ENCODE results near the gene OLIG1. TPM values are rescaled to one million over a fixed set of nuclear protein-coding genes. Genes with fewer than 3 reads are reported as not detected.

Gene OLIG1
- total RNA-seq, 1 donor from 2014 or later: 0.62 TPM

DNA sequence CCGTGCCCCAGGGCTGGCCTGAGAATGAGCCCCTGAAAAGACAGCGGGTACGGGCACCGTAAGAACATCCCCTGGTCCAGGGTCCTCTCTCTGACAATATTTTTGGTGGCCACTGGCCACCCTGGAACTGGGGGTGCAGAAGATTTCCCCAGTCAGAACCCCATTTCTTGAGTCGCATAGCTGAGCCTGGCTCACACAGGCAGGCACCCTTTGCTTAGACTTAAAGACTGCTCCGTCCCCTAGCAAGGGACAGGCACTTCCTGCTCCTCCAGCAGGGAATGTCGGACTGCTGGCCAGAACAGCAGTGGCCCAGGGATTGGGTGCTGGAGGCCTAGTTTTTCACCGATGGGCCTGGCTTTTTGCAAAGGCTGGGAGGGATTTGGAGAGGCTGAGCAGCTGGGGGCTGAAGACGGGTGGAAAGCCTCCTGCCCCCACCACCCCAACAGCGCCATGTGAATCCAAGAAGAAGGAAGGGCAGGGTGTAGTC, 39.9 kb upstream of the OLIG1 start:
- ATAC-seq: no peak
- intact Hi-C loops (cut with micrococcal nuclease): no loop called here
- no peak for DNase-seq

DNA sequence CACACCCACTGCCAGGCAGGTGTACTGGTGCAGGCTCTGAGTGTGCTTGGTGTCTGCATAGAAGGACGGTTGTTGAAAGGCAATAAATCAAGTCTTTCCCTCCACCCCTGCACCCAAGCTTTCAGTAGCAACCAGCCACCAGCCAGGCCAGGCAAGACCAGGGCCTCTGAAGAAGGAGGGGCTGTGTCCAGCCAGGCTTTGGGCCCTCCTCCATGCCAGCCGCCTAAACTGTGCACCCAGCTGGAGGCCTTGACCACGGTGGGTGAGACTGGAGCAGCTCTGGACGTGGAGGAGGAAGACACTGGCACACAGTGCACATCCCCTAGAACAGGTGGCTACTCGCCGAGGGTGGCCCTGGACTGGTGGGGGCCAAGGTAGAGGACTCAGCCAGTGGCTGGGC, 39.3 kb upstream of the OLIG1 start:
- DNase-seq (no peak), ATAC-seq (no peak)
- intact Hi-C loops (cut with micrococcal nuclease): no loop called here

DNA sequence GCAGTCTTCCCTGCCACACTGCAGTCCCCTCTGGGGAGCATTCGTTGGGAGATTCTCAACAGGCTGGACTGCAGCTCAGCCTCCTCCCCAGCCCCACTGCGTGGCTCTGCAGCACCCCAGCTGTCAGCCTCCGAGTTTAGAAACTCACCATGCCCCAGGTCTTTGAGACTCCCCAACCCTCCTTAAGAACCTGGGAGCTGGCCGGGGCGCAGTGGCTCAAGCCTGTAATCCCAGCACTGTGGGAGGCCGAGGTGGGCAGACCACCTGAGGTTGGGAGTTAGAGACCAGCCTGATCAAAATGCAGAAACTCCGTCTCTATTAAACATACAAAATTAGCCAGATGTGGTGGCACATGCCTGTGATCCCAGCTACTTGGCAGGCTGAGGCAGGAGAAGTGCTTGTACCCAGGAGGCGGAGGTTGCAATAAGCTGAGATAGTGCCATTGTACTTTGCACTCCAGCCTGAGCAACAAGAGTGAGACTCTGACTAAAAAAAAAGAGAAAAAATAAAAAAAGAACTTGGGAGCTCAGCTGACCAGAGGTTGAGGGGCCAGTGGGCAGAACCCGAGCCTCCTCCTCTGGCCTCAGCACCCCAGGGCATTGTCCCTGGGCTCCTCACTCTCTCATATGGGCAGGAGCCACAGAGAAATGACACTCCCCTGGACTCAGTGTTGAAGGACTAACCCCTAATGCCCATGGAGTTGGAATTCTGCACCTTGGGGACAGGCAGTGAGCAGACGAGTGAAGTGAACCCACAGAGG, 38.6 kb upstream of the OLIG1 start:
- intact Hi-C loops (cut with micrococcal nuclease): no loop called here
- no peak for ATAC-seq
- no peak for DNase-seq

DNA sequence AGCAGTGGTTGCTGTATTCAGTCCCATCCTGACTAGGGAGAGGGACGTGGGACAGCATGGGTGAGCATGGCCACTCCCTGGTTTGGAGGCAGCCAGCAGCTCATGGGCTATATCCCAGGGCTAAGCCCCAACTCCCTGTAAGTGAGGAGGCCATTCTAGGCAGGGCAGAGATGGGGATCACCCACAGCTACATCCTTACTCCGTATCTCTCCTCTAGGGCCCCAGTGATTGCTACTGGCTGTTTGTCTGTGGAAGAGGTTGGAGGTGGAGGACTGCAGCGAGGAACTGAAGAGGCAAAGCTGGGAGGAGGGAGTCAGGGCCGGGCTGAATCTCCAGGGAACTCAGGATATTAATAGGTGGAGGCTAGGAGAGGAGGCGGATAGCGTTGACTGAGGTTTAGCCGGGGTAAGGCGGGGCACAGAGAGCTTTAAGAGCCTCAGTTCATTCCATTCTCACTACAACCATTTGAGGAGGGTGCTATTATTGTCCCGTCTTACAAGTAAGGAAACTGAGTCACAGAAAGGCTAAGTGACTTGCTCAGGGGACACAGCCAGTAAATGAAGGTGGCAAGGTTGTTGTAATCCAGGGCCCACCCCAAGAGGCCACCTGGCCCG, 37.4 kb upstream of the OLIG1 start:
- DNase-seq (no peak), ATAC-seq (no peak)
- intact Hi-C loops (cut with micrococcal nuclease): no loop called here

DNA sequence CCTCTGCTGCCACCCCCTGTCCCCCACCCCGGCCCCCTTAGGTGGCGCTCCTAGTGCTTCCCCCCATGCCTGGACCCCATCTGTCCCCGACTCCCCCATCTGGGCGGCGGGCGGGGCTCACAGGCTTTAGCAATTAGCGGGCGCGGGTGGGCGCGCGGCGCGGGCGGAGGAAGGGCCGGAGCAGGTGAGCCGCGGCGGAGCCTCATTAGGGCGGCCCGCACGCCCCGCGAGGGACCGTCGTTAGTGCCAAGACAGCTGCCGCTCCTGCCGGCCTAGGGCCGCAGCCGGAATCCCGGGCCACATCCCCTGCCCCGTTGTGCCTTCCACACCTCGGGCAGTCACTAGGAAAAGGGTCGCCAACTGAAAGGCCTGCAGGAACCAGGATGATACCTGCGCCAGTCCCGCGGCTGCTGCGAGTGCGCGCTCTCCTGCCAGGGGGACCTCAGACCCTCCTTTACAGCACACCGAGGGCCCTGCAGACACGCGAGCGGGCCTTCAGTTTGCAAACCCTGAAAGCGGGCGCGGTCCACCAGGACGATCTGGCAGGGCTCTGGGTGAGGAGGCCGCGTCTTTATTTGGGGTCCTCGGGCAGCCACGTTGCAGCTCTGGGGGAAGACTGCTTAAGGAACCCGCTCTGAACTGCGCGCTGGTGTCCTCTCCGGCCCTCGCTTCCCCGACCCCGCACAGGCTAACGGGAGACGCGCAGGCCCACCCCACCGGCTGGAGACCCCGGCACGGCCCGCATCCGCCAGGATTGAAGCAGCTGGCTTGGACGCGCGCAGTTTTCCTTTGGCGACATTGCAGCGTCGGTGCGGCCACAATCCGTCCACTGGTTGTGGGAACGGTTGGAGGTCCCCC, 36.6 kb upstream of the OLIG1 start:
- no peak for DNase-seq
- intact Hi-C loops (cut with micrococcal nuclease): no loop called here
- no peak for ATAC-seq

DNA sequence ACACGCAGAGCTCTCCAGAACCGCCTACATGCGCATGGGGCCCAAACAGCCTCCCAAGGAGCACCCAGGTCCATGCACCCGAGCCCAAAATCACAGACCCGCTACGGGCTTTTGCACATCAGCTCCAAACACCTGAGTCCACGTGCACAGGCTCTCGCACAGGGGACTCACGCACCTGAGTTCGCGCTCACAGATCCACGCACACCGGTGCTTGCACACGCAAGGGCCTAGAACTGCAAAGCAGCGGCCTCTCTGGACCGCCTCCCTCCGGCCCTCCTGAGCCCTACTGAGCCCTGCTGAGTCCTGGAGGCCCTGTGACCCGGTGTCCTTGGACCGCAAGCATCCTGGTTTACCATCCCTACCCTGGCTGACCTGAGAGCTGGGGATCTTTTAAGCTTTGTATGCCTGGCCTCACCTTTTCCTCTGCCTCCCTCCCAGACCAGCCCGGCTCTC, 36.0 kb upstream of the OLIG1 start:
- intact Hi-C loops (cut with micrococcal nuclease): no loop called here
- ATAC-seq (no peak), DNase-seq (no peak)

DNA sequence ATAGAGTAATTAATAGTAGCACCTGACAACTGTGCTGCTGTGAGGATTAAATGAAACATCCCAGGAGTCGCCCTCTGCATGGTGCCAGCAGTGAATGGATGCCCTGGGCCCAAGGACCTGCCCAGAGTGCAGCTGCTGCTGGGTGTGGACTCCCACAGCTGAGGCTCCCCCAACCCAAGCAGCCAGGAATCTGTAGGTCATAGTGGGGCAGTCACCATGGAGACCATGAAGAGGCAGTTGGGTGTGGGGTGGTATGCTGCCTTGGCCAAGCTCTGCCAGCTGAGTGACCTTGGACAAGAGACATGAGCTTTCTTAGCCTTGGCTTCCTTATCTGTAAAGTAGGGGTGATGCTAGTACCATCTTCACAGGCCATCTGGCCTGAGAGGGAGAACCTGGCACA, 34.8 kb upstream of the OLIG1 start:
- intact Hi-C loops (cut with micrococcal nuclease): no loop called here
- DNase-seq (no peak), ATAC-seq (no peak)

DNA sequence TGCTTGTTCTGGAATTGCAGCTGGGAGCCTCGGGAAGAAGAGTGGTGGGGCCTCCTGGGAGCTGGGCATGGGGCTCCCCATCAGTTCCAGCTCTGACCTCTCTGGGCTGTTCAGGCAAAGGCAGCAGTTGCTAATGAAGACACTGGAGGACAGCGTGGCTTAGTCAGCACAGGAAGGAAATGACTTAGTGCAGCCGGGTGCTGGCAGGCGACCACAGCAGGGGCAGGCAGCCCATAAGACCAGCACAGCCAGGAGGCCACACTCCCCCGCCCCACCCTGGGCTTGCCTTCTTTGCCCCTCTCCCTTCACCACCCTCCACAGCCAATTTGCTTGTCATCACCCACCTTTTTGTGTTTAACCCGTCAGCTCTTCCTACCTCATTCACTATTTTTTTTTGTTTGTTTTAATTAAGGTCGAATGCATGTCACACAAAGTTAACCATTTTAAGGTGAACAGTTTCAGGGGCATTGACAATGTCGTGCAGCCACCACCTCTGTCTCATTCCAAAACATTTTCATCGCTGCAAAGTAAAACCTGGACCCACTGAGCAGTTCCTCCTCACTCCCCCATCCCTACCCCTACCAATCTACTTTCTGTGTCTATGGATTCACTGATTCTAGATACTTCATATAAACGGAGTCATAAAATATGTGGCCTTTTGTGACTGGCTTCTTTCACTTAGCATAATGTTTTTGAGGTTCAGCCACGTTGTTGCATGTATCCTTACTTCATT, 33.3 kb upstream of the OLIG1 start:
- ATAC-seq (peak; percentile 64), DNase-seq (peak; percentile 50)
- intact Hi-C loops (cut with micrococcal nuclease): no loop called here

DNA sequence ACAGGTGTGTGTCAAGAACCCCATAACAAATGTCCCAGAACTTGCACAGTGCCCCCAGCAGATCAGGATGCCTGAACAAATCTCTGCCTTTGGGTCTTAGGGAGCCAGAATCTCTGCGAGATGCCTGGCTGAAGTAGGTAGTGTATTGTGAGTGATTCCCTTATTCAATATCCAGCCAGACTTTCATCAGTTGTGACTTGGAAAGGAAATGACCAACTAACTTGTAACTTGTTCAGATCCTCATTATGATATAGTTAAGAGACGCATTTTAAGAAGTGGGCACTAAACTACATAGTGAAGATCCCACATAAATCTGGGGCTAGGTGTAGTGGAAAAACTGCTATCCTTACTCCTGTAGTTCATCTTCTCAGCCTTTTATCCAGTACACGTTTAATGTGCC, 32.4 kb upstream of the OLIG1 start:
- no peak for ATAC-seq
- intact Hi-C loops (cut with micrococcal nuclease): no loop called here
- no peak for DNase-seq

DNA sequence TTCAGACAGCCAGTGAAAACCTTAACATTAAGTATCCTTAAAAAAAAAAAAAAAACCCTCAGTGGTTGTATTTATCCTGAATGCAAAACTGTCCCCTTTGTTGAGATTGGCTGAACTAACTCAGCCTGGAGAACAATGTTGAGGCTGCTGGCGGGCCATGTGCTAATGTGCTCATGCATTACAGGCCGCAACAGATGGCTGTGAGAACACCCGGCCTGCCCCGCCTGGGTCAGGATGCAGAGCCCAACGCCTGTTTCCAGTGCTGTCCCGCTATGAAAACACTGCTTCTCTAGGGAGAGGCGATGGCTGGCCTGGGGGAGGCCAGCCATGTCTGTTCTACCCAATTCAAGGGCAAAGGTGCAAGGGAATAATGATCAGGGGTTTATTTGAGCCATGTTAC, 30.4 kb upstream of the OLIG1 start:
- DNase-seq (no peak), ATAC-seq (no peak)
- intact Hi-C loops (cut with micrococcal nuclease): no loop called here

DNA sequence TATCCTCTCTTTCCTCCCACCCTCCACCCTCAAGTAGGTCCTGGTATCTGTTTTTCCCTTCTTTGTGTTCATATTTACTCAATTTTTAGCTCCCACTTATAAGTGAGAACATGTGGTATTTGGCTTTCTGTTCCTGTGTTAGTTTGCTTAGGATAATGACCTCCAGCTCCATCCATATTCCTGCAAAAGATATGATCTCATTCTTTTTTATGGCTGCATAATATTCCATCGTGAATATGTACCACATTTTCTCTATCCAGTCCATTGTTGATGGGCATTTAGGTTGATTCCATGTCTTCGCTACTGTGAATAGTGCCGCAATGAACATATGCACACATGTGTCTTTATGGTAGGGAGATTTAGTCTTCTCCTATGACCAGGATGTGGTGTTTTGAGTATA, 29.7 kb upstream of the OLIG1 start:
- intact Hi-C loops (cut with micrococcal nuclease): no loop called here
- ATAC-seq: no peak

DNA sequence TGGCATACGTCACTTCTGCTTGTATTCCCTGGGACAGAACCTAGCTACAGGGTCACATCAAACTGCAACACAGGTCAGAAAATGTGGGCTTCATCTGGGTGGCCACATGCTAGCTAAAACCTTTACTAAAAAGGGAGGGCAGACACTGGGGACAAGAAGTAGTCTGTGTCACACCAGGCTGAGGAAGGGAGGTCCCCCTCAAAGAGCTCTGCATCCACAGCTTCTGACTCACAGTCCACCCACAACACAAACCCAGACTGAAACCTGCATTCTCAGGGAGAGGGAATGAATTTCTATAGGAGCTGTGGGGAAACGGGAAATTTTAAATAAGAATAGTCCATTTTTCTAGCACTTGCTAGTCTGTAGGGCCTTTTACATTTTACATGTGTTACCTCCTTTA, 28.0 kb upstream of the OLIG1 start:
- no peak for ATAC-seq
- intact Hi-C loops (cut with micrococcal nuclease): no loop called here
- no peak for DNase-seq

More for the DNA sequence above, 29.7 kb upstream of the OLIG1 start:
- DNase-seq: no peak

DNA sequence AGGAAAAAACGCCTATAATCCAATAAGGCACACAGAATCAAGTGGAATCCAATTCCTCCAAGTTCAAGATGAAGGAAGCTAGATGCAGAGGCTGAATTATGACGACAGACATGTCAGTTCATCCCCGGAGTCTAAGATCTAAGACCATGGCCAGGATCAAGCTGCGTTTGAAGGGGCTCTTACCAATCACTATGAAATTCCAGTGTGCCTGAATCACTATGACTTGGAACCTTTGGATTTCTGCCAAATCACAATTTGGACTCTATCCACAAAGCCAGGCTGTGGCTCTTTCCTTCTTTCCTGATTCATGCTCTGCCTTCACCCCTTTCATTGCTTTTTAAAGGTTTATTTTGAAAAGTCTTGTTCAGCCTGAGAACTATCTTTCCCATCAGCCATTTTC, 27.1 kb upstream of the OLIG1 start:
- ATAC-seq (no peak), DNase-seq (no peak)
- intact Hi-C loops (cut with micrococcal nuclease): no loop called here

DNA sequence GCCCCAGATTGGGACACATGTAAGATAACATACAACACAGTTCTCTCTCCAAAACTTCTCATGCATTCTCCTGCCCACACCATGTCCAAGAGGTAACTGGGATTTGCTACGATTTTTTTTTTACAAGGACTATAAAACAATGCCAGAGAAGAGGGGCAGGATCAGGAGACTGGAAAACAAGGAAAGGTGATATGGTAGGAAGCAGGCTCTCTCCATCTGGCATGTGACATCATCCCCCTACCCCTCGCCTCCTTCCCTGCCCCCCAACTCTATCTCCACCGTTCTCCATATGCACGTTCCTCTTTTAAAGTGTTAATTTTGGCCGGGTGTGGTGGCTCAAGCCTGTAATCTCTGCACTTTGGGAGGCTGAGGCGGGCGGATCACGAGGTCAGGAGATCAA, 23.5 kb upstream of the OLIG1 start:
- DNase-seq: no peak
- ATAC-seq: no peak
- intact Hi-C loops (cut with micrococcal nuclease): no loop called here

DNA sequence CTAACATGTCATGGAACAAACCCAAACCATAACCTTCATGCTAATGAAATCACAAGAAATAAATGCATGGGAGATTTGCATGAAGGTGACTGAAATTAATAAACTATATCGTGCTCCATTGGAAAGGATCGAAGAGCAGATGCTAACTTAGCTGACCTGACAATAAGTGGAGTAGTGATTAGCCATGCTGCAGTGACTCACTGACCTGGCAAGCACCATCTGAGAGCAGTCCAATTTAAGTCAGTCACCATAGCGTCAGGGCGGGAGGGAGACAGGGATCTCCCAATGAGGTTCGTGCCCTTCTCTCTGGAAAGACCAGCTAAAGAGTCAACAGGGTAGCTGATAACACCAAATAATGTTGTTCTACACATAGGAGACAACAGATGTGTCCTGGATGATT, 22.7 kb upstream of the OLIG1 start:
- no peak for DNase-seq
- intact Hi-C loops (cut with micrococcal nuclease): no loop called here
- peak; percentile 70 for ATAC-seq

DNA sequence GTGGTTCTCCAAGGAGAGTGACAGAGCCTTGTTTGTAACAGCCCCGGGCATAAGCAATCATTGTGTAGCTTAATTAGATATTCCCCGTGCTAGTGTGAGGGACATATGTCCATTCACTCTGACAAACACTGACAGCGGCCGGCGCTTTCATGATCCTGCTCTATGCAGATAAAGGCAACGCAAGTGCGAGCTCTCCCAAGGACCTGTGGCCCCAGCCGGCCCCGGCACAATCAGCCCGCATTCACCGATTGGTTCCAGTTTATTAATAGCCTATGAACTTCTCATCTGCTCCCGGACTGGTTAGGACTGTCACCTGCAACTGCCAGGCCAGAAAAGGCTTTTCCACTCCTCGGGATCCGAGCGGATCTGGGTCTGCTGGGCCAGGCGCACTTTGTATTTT, 18.0 kb upstream of the OLIG1 start:
- peak; percentile 75 for ATAC-seq
- peak; percentile 48 for DNase-seq
- intact Hi-C loops (cut with micrococcal nuclease): no loop called here

DNA sequence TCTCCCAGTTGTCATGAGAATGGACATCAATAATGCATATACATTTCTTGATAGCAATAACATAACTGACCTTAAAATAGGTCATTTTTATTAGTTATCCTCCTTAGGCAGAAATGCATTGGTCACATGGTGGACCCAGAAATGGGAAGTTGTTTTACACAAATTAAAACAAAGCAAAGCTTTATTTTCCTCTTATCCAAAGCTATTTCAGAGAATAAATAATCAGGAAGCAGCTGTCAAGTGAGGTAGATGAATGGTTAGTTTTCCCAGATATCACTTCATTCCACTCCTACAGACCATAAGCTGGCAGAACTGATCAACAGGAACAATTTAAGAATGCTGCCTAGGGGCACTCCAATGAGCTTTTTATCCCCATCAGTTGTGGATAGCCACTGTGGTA, 16.0 kb upstream of the OLIG1 start:
- ATAC-seq (no peak), DNase-seq (no peak)
- intact Hi-C loops (cut with micrococcal nuclease): no loop called here

DNA sequence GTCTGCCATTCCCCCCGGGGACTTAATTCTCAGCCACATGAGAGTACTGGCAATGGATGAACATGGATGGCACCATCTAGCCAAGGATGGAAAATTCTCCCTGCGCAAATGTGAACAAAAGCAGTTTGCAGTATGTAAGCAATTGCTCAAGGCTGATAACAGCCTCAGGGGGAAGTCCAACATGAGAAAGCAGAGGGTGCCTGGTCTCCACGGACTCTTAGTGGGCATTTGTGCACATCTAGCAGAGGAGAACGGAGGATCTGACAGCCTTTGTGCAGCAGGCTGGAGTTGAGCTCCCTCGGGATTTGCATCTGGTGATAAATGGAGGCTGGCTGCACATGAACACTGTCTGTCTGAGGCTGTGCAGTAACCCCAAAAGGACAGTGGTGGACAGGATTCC, 13.9 kb upstream of the OLIG1 start:
- DNase-seq (no peak), ATAC-seq (no peak)
- intact Hi-C loops (cut with micrococcal nuclease): no loop called here

DNA sequence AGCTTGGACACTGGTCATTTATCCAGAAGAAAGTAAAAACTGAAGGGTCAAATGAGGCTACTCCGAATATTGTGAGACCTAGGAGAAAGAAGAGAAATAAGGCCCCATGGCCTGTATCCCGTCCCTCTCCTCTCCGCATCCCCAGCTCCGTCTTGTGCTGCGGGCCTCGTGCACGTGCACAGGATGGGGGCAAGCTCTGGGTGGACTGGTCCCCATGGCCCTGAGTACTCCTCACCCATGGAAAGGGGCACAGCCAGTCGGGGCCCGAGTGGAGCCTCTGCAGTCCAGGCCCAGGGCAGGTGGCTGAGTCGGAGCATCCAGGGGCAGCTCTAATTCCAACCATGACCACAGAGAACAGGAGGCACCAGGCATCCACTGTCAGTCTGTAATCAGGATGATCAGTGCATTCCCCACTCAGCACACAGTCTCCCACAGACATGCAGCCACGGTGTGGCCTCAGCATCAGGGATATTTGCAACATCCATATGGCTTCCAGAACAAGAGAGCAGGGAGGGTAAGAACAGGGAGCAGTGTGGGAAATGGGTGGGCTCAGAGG, 12.5 kb upstream of the OLIG1 start:
- ATAC-seq (no peak), DNase-seq (no peak)
- intact Hi-C loops (cut with micrococcal nuclease): no loop called here
